ENCODE data around the gene LITAFD. TPM values are rescaled to one million over a fixed set of nuclear protein-coding genes. Genes with fewer than 3 reads are reported as not detected.

LITAFD gene
- total RNA-seq, 1 donor from 2014 or later: not detected

DNA sequence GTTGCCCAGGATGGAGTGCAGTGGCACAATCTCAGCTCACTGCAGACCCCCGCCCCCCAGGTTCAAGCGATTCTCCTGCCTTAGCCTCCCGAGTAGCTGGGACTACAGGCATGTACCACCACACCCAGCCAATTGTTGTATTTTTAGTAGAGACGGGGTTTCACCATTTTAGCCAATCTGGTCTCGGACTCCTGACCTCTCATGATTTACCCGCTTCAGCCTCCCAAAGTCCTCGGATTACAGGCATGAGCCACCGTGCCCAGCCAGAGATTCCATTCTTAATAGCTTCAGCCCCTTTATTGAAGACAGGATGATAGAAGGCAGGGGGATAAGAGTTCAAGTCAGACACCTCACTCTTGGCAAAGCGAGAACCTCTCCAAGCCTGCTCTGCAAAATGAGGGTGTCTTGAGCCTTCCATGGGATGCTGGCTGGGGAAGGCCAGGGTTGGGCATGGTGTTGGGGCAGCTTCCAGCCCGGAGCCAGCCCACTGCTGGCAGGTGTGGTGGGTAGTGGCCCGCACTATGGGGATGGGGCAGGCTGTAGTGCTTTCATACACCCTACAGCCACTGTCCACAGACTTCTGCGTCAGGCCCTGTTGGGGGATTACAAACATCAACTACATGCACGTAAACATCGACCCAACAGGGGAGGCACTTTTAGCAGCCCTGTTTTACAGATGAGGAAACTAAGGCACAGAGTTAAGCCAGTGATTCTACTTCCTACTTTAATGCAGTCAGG is 16.8 kb upstream of the LITAFD start:
- peak overlapping the region; percentile 62 for H3K27ac Mint-ChIP-seq (ENCODE audit: unreplicated experiment)
- H3K9me3 Mint-ChIP-seq (ENCODE audit: unreplicated experiment): no peaks in the 10 kb centered on the region
- H3K27me3 ChIP-seq (ENCODE audit: insufficient read depth, low read length): no peaks in the 10 kb centered on the region
- TF ChIP-seq, protein P1, sequence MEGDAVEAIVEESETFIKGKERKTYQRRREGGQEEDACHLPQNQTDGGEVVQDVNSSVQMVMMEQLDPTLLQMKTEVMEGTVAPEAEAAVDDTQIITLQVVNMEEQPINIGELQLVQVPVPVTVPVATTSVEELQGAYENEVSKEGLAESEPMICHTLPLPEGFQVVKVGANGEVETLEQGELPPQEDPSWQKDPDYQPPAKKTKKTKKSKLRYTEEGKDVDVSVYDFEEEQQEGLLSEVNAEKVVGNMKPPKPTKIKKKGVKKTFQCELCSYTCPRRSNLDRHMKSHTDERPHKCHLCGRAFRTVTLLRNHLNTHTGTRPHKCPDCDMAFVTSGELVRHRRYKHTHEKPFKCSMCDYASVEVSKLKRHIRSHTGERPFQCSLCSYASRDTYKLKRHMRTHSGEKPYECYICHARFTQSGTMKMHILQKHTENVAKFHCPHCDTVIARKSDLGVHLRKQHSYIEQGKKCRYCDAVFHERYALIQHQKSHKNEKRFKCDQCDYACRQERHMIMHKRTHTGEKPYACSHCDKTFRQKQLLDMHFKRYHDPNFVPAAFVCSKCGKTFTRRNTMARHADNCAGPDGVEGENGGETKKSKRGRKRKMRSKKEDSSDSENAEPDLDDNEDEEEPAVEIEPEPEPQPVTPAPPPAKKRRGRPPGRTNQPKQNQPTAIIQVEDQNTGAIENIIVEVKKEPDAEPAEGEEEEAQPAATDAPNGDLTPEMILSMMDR (IDR thresholded peaks at IDR 0.05; ENCODE audit: insufficient read depth, low read depth, low read length): no peak
- no peak for TF ChIP-seq EZH2 (IDR thresholded peaks at IDR 0.05; ENCODE audit: insufficient read depth, low read length)
- no peak overlapping the region for H3K9ac ChIP-seq (ENCODE audit: low read length)
- FAIRE-seq (no peak), DNase-seq (ENCODE audit: low read depth) (no peak)
- peaks cover 34% of the 10 kb centered on the region for H3K4me1 Mint-ChIP-seq (ENCODE audit: low read depth, unreplicated experiment)
- H3K4me2 ChIP-seq (ENCODE audit: low read length): no peak overlapping the region
- no peaks in the 10 kb centered on the region for H3K9me3 ChIP-seq (ENCODE audit: insufficient read depth, low read depth, low read length)
- peaks cover 3% of the 10 kb centered on the region for H3K36me3 Mint-ChIP-seq (ENCODE audit: low read depth, unreplicated experiment)
- no peaks in the 10 kb centered on the region for H3K27me3 Mint-ChIP-seq (ENCODE audit: low read depth, unreplicated experiment)
- no peaks in the 10 kb centered on the region for H3K36me3 ChIP-seq (ENCODE audit: insufficient read depth, low read length)
- H3K79me2 ChIP-seq (ENCODE audit: insufficient read depth, low read length): peaks cover 70% of the 10 kb centered on the region
- no peak overlapping the region for H2AFZ ChIP-seq (ENCODE audit: low read depth, low read length)
- H3K27ac ChIP-seq (ENCODE audit: low read depth, low read length): no peak overlapping the region
- peaks cover 69% of the 10 kb centered on the region for H4K20me1 ChIP-seq (ENCODE audit: insufficient read depth, low read length)
- H3K4me1 ChIP-seq (ENCODE audit: insufficient read depth, low read length): peaks cover 42% of the 10 kb centered on the region
- peak overlapping the region; percentile 94 for H3K4me3 Mint-ChIP-seq (ENCODE audit: unreplicated experiment)
- H3K4me3 ChIP-seq (ENCODE audit: insufficient read depth, low read depth, low read length): no peak overlapping the region

DNA sequence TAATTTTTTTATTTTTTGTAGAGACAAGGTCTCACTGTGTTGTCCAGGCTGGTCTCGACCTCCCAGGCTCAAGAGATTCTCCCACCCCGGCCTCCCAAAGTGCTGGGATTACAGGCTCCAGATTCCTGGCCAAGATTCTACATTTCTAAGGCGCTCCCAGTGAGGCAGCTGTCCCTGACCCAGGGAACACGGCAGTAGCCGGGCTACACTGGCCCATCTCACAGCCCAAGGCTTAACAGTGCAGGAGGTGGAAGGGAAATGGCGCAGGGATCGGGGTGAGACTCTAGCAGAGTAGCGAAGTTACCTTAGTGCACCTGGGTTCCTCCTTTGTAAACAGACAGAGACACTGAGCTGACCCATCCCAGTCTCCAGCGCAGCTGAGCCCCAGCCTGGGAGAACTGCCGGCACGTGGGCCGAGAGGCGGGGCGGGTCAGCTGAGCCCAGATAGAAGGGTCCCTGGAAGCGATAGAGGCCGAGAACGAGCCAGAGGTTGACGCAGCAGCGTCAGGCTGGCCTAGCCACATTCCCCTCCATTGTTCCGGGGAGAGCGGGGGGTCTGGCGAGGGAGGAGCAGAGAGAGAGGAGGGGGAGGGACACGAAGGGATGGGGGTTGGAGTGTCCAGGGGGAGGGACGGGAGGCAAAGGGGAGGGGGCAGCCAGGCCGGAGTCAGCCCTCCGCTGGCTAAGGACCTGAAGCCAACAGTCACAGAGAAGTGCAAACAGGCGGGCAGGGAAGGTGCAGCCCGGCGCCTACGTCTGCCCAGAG is 15.8 kb upstream of the LITAFD start:
- peaks cover 65% of the 10 kb centered on the region for H3K79me2 ChIP-seq (ENCODE audit: insufficient read depth, low read length)
- no peak for DNase-seq (ENCODE audit: low read depth)
- H4K20me1 ChIP-seq (ENCODE audit: insufficient read depth, low read length): peaks cover 62% of the 10 kb centered on the region
- no peaks in the 10 kb centered on the region for H3K9me3 Mint-ChIP-seq (ENCODE audit: unreplicated experiment)
- H3K36me3 ChIP-seq (ENCODE audit: insufficient read depth, low read length): no peaks in the 10 kb centered on the region
- H2AFZ ChIP-seq (ENCODE audit: low read depth, low read length): no peak overlapping the region
- peaks cover 36% of the 10 kb centered on the region for H3K4me1 Mint-ChIP-seq (ENCODE audit: low read depth, unreplicated experiment)
- no peak for FAIRE-seq
- TF ChIP-seq, protein P1 (IDR thresholded peaks at IDR 0.05; ENCODE audit: insufficient read depth, low read depth, low read length): no peak
- TF ChIP-seq EZH2 (IDR thresholded peaks at IDR 0.05; ENCODE audit: insufficient read depth, low read length): no peak
- no peaks in the 10 kb centered on the region for H3K9me3 ChIP-seq (ENCODE audit: insufficient read depth, low read depth, low read length)
- no peaks in the 10 kb centered on the region for H3K27me3 Mint-ChIP-seq (ENCODE audit: low read depth, unreplicated experiment)
- peaks cover 3% of the 10 kb centered on the region for H3K36me3 Mint-ChIP-seq (ENCODE audit: low read depth, unreplicated experiment)
- H3K4me3 ChIP-seq (ENCODE audit: insufficient read depth, low read depth, low read length): peak overlapping the region; percentile 75
- peak overlapping the region; percentile 98 for H3K4me2 ChIP-seq (ENCODE audit: low read length)
- peak overlapping the region; percentile 83 for H3K27ac Mint-ChIP-seq (ENCODE audit: unreplicated experiment)
- H3K27me3 ChIP-seq (ENCODE audit: insufficient read depth, low read length): no peaks in the 10 kb centered on the region
- peak overlapping the region; percentile 94 for H3K4me3 Mint-ChIP-seq (ENCODE audit: unreplicated experiment)
- peak overlapping the region; percentile 85 for H3K9ac ChIP-seq (ENCODE audit: low read length)
- H3K4me1 ChIP-seq (ENCODE audit: insufficient read depth, low read length): peaks cover 50% of the 10 kb centered on the region
- H3K27ac ChIP-seq (ENCODE audit: low read depth, low read length): no peak overlapping the region

Measured in astrocyte (in vitro differentiated cells and primary cell).